T-helper 1 cell treated with Interleukin-12 subunit alpha and Interleukin-12 subunit beta and Interleukin-4 antibody, amounts not matched to agents 30 μg/mL and 1 μg/mL, for 36 hours (primary cell): Measurements from ENCODE around the gene USP36.

ENCODE experiments used
- H3K27ac Mint-ChIP-seq: one replicate; pipeline ENCODE4 v1.8.0; 2021; ENCODE audit warnings: mild to moderate bottlenecking, mixed read lengths
- H3K27me3 Mint-ChIP-seq: one replicate; pipeline ENCODE4 v1.8.0; 2021; ENCODE audit warnings: low read depth, mixed read lengths
- H3K36me3 Mint-ChIP-seq: one replicate; pipeline ENCODE4 v1.8.0; 2021; ENCODE audit warnings: low read depth, mixed read lengths
- H3K4me1 Mint-ChIP-seq: one replicate; pipeline ENCODE4 v1.8.0; 2021; ENCODE audit warnings: low read depth, mixed read lengths
- H3K4me3 Mint-ChIP-seq: one replicate; pipeline ENCODE4 v1.8.0; 2021; ENCODE audit warnings: mild to moderate bottlenecking, moderate library complexity, mixed read lengths
- H3K9me3 Mint-ChIP-seq: one replicate; pipeline ENCODE4 v1.8.0; 2021; ENCODE audit warnings: mixed read lengths

USP36 gene

DNA sequence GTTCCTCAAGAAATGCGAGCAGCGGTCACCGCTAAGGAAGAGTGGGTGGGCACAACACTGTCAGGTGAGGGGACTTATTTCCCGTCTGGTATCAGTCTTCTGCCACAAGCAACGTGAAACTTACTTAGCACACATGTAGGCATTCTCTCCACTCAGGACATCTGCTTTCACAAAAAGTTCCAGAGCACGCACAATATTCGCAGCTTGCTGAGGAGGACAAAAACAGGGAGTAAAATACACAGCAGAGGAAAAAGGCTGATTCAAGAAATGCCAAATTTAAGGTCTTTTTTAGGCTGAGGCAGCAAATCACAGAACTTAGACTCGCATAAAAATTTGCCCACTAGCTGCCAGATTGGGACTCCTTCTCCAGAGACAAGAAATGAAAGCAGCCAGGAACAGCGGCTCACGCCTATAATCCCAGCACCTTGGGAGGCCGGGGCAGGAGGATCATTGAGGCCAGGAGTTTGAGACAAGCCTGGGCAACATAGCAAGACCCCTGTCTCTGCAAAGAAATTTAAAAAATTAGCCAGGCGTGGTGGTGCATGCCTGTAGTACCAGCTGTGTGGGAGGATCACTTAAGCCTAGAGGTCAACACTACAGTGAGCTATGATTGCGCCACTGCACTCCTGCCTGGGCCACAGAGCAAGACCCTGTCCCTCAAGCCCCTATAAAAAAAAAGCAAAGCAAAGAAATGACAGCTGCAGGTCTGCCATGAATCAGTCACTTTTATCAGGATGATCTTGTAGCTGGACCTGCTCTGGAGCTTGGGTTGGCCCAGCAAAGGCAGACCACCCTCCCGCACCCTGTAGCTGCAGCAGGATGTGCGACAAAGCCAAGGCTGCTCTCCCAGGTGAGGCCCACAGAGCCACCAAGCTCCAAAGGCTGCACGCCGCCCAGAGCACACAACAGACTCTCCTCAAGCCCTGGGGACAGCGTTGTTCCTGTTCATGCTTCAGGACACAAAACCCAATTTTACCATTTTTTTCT, 20.5 kb downstream of the USP36 start:
- Mint-ChIP-seq H3K27ac (peak overlapping the region; percentile 96), H3K27me3 (no peaks in the 10 kb centered on the region), H3K4me3 (peak overlapping the region; percentile 78), H3K9me3 (no peaks in the 10 kb centered on the region), H3K4me1 (peaks cover 48% of the 10 kb centered on the region), H3K36me3 (peaks cover 65% of the 10 kb centered on the region)

DNA sequence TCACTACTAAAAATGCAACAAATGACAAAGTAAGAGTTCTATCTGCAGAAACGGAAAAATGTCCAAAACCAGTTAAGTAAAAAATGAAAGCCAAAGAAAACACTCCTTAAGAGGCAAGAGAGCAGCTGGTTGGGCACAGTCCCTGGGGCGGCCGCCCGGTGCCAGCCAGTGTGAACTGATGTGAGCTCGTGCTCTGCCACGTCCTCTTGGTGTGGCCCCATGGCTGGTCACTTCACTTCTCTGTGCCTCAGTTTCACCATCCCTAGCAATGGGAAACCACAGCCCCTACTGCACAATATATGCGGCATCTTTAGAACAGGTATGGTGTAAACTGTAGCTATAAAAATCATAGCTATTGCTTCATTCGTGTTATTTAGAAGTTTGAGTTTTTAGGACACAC, 21.2 kb downstream of the USP36 start:
- Mint-ChIP-seq H3K4me1 (peaks cover 48% of the 10 kb centered on the region), H3K27me3 (no peaks in the 10 kb centered on the region), H3K9me3 (no peaks in the 10 kb centered on the region), H3K27ac (peak overlapping the region; percentile 96), H3K36me3 (peaks cover 61% of the 10 kb centered on the region), H3K4me3 (peak overlapping the region; percentile 78)

DNA sequence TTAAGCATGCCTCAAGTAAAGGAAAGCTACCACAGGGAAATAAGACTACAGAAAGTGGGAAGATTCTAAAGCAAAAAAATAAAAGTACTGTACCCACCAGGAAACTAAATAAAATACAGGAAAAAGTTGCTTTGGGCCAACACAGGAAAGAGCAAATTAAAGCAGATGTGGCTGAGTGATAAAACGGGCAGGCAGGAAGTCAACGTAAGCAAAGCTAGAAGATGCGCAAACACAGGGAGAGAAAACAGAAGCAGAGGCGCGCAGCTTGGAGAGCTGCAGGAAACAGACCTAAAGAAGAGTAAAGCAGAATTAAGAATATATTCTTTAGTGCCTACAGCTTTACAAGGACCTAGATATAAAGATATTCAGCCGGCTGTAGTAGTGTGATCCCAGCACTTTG, 21.7 kb downstream of the USP36 start:
- Mint-ChIP-seq H3K4me1 (peaks cover 45% of the 10 kb centered on the region), H3K36me3 (peaks cover 63% of the 10 kb centered on the region), H3K27ac (peak overlapping the region; percentile 96), H3K27me3 (no peaks in the 10 kb centered on the region), H3K9me3 (no peaks in the 10 kb centered on the region), H3K4me3 (peak overlapping the region; percentile 78)

DNA sequence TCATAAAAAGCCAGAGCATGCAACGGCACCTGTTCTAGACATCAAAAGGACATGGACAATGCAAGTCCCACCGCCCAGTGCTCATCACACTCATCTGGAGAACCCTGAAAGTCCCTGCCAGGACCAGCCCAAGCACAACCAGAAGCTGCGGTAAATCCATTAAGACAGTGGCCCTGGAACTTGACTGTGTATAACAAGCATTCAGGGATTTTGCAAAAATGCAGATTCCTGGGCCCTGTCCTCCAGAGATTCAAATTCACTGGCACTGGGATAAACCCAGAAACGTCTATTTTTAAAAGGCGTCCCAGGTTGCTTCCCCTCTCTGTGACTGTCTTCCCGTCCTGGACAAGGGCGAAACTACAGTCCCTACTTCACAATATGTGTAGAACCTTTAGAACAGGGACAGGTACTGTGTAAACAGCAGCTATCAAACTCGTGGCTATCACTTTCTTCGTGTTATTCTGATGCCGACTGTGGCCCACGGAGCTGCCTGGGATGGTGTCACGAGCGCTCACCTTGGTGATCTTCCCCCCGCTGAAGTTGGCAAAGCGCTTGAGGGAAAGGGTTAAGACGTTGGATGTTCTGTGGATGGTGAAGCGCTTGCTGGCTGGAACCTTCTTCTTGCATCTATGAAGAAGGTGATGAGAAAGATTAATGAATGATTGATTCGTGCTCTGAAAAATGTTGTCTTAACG, 22.3 kb downstream of the USP36 start:
- Mint-ChIP-seq H3K36me3 (peaks cover 61% of the 10 kb centered on the region), H3K27ac (peak overlapping the region; percentile 96), H3K27me3 (no peaks in the 10 kb centered on the region)

DNA sequence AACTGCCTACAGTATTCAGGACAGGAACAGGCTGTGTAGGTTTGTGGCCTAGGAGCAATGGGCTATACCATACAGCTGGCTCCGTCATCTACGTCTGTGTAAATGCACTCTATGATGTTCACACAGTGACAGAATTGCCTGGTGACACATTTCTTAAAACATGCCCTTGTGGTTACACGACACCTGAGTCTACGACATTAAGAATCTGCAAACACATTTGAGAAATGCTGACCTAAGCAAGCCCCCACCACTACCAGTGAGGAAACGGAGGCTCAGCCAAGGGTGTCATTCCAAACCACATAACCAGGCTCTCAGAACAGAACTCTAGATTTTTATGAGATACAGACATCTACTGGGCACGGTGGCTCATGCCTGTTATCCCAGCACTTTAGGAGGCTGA, 23.5 kb downstream of the USP36 start:
- Mint-ChIP-seq H3K27ac (peak overlapping the region; percentile 96), H3K27me3 (no peaks in the 10 kb centered on the region), H3K4me3 (peak overlapping the region; percentile 70), H3K9me3 (no peaks in the 10 kb centered on the region), H3K36me3 (peaks cover 57% of the 10 kb centered on the region), H3K4me1 (peaks cover 49% of the 10 kb centered on the region)

More for the DNA sequence above, 22.3 kb downstream of the USP36 start:
- Mint-ChIP-seq H3K9me3 (no peaks in the 10 kb centered on the region), H3K4me1 (peaks cover 44% of the 10 kb centered on the region), H3K4me3 (peak overlapping the region; percentile 78)

DNA sequence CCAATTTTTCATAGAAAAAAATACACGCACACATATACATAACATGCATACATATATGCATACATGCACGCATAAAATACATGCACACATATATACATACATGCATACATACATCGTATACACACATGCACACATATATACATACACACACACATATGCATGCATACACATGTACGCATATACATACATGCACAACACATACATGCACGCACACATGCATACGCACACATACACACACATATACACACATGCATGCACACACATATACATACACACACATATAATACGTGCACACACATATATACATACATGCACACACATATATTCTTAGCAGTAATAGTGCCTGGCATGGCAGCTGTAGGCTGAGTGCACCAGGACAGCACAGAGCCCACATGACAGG, 24.9 kb downstream of the USP36 start:
- Mint-ChIP-seq H3K4me1 (peaks cover 44% of the 10 kb centered on the region), H3K27ac (no peak overlapping the region), H3K9me3 (no peaks in the 10 kb centered on the region), H3K4me3 (no peak overlapping the region), H3K36me3 (peaks cover 55% of the 10 kb centered on the region), H3K27me3 (no peaks in the 10 kb centered on the region)

DNA sequence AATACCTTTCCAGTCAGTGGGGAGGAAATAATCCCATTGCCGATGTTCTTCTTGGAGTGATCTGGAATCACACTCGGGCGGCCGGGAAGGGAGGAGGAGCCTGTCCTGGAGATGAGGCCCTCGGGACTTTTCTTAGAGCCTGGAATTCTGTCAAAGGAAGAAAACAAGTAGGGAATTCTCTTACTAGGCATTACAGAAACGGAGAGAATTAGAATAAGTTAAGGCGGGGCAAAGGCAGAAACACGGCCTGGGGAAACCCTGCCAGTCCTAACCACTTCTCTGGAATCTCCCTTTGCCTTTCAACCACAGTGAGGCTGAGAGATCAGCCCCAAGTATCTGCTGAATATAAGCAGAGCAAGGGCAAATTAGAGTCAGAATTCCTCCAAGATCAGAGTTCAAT, 27.8 kb downstream of the USP36 start:
- peaks cover 26% of the 10 kb centered on the region for H3K4me1 Mint-ChIP-seq
- H3K27me3 Mint-ChIP-seq: no peaks in the 10 kb centered on the region
- no peaks in the 10 kb centered on the region for H3K9me3 Mint-ChIP-seq
- H3K4me3 Mint-ChIP-seq: peak overlapping the region; percentile 37
- H3K27ac Mint-ChIP-seq: peak overlapping the region; percentile 69
- H3K36me3 Mint-ChIP-seq: peaks cover 49% of the 10 kb centered on the region

DNA sequence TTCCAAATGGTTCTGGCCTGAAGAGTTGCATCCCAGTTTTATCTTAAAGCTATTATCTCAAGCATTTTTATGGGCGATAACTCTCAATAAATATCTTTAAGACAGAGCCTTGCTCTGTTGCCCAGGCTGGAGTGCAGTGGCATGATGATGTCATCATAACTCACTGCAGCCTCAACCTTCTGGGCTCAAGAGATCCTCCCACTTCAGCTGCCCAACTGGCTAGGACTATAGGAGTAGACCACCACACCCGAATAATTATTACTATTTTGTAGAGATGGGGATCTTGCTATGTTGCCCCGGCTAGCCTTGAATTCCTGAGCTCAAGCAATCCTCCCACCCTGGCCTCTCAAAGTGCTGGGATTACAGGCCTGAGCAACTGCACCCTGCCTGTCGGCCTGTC, 32.5 kb downstream of the USP36 start:
- Mint-ChIP-seq H3K27me3 (no peaks in the 10 kb centered on the region), H3K4me3 (no peak overlapping the region), H3K4me1 (peaks cover 40% of the 10 kb centered on the region), H3K27ac (peak overlapping the region; percentile 55), H3K9me3 (no peaks in the 10 kb centered on the region), H3K36me3 (peaks cover 58% of the 10 kb centered on the region)

DNA sequence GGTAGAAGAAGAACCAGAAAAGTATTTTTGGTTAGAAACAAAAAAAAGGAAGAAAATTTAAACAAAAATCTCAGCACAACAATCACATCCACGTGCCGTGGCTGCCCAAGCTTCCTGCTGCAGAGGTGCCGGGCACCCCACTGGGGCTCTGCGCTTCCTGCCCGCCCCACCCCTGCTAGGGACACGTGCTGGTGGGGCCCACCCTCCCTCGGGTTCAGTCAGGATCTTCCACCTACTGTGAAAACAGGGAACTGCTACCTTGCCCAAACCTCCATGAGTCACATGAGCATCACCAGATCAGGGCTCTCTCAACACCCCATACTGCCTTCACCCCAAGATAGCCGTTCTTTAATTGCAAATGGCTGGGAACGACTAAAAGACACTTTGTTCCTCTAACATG, 34.2 kb downstream of the USP36 start:
- H3K27me3 Mint-ChIP-seq: no peaks in the 10 kb centered on the region

DNA sequence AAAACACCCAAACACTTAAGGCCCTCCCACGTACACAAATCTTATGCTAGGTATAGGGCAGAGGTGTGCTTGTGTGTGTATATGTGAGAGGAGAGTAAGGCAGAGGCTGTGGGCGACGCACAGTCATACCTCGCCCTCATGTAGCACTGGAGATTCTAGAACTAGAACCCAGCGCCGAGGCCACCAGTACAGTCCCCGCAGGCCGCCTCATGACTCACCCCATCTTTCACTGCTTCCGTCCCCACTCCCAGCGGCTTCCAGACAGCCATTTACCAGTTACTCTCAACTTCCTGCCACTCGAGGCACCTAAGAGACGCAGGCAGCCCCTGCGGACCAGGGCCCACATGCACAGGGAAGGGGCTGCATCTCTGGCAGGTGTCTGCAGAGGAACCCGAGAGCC, 35.3 kb downstream of the USP36 start:
- Mint-ChIP-seq H3K36me3 (peaks cover 55% of the 10 kb centered on the region), H3K9me3 (no peaks in the 10 kb centered on the region), H3K4me1 (peaks cover 34% of the 10 kb centered on the region), H3K27me3 (no peaks in the 10 kb centered on the region), H3K27ac (peak overlapping the region; percentile 88), H3K4me3 (peak overlapping the region; percentile 50)

More for the DNA sequence above, 34.2 kb downstream of the USP36 start:
- H3K36me3 Mint-ChIP-seq: peaks cover 60% of the 10 kb centered on the region
- no peaks in the 10 kb centered on the region for H3K9me3 Mint-ChIP-seq
- peak overlapping the region; percentile 34 for H3K4me3 Mint-ChIP-seq
- H3K27ac Mint-ChIP-seq: peak overlapping the region; percentile 88
- peaks cover 34% of the 10 kb centered on the region for H3K4me1 Mint-ChIP-seq

DNA sequence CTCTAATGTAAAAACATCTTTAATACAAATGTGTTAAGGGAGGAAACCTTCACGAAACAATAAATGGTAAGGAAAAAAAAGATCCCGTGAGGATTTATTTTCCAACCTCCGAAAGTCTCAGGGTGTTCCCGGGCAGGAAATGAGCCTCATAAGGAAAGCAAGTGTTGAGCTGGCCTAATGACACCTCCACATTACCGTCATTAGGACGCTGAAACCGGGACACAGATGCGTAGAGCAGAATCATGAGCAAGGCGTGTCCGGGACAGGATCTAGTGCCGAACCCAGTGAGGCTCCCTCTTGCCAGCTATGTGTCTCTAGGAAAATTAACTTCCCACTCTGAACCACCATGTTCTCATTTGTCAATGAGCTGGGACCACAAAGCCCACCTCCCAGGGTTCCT, 35.8 kb downstream of the USP36 start:
- Mint-ChIP-seq H3K9me3 (no peaks in the 10 kb centered on the region), H3K4me3 (peak overlapping the region; percentile 50), H3K4me1 (peaks cover 35% of the 10 kb centered on the region), H3K27ac (peak overlapping the region; percentile 88), H3K36me3 (peaks cover 58% of the 10 kb centered on the region), H3K27me3 (no peaks in the 10 kb centered on the region)

DNA sequence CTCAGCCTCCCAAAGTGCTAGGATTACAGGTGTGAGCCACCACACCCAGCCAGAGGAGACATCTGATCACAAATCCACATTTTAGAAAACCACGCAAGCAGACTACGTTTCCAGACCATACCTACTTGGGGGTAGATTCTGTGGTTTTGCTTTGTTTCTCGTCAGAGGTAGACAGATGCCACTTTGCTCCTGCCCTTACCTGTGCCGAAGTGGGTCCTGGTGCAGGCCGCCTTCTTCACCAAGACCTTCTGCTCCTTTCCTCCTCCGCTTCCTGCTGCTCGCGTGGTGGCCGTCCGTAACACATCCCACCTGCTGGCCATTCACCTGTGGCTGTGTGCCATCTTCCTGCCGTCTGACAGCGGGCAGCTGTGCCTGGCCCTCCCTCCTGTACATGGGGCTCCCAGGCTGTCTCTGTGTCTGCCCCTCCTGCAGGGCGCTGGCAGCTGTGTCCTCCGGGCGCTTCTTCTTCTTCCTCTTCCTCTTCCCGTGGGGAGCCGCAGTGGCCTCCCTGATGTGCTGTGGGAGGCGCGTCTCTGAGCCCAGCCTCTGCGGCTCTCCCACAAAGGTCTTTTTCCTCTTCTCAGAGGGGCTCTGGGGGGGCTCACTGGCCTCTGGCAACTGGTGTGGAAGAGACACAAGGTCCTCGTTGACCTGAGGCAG, 37.3 kb downstream of the USP36 start:
- peak overlapping the region; percentile 67 for H3K4me3 Mint-ChIP-seq
- H3K36me3 Mint-ChIP-seq: peaks cover 63% of the 10 kb centered on the region
- H3K27ac Mint-ChIP-seq: peak overlapping the region; percentile 45
- no peaks in the 10 kb centered on the region for H3K27me3 Mint-ChIP-seq
- H3K9me3 Mint-ChIP-seq: no peaks in the 10 kb centered on the region
- H3K4me1 Mint-ChIP-seq: peaks cover 45% of the 10 kb centered on the region

DNA sequence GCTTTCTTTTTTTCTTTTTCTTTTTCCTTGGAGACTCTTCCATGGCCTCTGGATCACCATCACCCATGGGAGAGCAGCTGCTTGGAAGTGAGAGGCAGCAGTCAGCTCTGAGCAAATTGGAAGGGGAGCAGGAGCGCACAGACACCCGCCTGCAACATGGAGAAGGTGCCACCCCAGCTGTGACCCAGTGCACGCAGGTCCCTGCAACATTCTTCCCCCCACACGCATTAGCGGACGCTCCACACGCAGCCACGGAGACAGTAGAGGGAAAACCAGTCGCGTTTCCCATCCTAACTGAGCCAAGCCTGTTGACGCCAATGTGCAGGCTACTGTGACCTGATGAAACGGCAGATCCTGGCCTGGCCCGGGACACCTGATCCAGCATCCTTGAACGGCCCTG, 38.2 kb downstream of the USP36 start:
- Mint-ChIP-seq H3K36me3 (peaks cover 70% of the 10 kb centered on the region), H3K4me1 (peaks cover 46% of the 10 kb centered on the region), H3K27me3 (no peaks in the 10 kb centered on the region), H3K4me3 (no peak overlapping the region), H3K27ac (no peak overlapping the region), H3K9me3 (no peaks in the 10 kb centered on the region)

DNA sequence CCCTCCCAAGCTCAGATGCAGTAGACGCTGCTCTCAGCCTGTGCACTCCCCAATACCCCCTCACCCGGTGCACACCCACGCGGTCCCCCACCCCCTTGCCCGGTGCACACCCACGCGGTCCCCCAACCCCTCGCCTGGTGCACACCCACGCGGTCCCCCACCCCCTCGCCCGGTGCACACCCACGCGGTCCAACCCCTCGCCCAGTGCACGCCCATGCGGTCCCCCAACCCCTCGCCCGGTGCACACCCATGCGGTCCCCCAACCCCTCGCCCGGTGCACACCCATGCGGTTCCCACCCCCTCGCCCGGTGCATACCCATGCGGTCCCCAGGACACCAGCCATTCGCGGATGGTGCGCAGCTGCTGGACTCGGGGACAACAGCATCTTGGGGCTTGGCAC, 38.6 kb downstream of the USP36 start:
- Mint-ChIP-seq H3K4me1 (peaks cover 46% of the 10 kb centered on the region), H3K27me3 (no peaks in the 10 kb centered on the region), H3K36me3 (peaks cover 67% of the 10 kb centered on the region), H3K27ac (no peak overlapping the region), H3K4me3 (no peak overlapping the region), H3K9me3 (no peaks in the 10 kb centered on the region)
